SH-SY5Y (cell line): ENCODE results near the gene PARD3.

Source experiments
- GATA2 ChIP-seq: IDR thresholded peaks from 2 replicates; pipeline ENCODE4 v1.6.1; 2011; ENCODE audit warnings: mild to moderate bottlenecking, low read depth, low read length
- GATA3 ChIP-seq: IDR thresholded peaks from 2 replicates; pipeline ENCODE4 v1.6.1; 2011; ENCODE audit warnings: low read depth, mild to moderate bottlenecking, low read length, moderate library complexity

PARD3 gene

GRCh38 chr10:34433241-34434076, 381.6 kb downstream of the PARD3 start:
- TF ChIP-seq GATA2, result no peak
- TF ChIP-seq GATA3, result no peak

GRCh38 chr10:34432589-34432988, 382.5 kb downstream of the PARD3 start:
- TF ChIP-seq GATA3, result no peak

GRCh38 chr10:34430685-34431084, 384.4 kb downstream of the PARD3 start:
- TF ChIP-seq GATA2, result no peak
- TF ChIP-seq GATA3, result no peak

GRCh38 chr10:34428501-34428900, 386.6 kb downstream of the PARD3 start:
- TF ChIP-seq GATA3 (no peak), GATA2 (no peak)

- TF ChIP-seq GATA3, result no peak
Observed at GRCh38 chr10:34427911-34428216, 387.2 kb downstream of the PARD3 start.

DNA sequence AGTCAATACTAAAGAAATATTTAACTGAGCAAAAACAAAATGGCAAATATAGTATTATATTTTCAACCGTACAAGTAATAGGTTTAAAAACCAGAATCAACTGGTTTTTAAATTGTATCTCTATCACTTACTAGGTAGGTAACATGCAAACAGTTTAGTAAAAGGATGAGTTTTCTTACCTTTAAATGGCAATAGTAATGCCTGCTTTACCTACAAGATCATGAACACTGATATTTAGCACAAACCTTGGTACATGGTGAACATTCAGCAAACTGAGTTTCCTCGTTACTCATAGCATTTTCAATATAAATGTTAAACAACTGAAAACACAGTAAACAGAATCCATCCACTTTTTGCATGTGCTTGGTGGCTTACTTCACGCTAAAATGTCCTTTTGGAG, 389.1 kb downstream of the PARD3 start:
- TF ChIP-seq GATA2, result no peak
- TF ChIP-seq GATA3, result no peak

DNA sequence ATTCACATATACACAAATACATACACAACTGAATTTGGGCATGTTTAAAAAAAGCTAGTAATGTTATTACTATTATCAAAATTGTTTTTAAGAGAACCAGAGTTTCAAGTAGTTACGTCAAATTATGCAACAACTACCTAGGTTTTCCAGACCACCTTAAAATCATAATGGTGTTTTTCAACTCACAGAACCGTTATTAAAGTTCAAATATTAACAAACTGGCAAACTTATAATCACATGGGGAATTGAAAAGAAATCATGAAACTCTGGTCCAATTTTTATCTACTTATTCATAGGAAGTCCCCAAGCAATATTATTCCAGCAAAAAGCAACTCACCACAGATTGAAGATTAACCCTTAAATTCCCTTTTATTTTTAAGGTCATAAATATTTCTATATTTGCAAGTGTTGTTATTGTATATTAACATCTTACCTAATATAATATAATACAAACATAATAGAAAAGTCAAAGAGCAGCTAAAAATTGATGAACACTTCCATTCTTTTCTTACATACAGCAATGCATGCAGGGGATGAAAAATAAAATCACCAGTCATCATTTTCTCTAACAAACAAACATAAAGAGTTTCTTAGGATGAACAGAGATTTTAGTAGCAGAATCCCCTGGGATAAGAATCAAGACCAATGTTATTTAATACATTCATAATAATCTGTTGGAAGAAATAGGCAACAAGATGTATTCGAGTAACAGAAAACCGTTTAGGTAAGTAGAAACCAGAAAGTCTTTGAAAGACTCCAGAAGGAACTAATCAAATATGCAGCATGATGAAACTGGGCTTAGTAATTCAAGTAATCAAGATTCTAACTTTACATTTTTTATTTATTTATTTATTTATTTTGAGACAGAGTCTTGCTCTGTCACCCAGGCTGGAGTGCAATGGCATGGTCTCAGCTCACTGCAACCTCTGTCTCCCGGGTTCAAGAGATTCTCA, 391.1 kb downstream of the PARD3 start:
- TF ChIP-seq GATA2 (no peak), GATA3 (no peak)

- TF ChIP-seq GATA2 (no peak), GATA3 (no peak)
Observed at GRCh38 chr10:34420795-34421194, 394.3 kb downstream of the PARD3 start.

DNA sequence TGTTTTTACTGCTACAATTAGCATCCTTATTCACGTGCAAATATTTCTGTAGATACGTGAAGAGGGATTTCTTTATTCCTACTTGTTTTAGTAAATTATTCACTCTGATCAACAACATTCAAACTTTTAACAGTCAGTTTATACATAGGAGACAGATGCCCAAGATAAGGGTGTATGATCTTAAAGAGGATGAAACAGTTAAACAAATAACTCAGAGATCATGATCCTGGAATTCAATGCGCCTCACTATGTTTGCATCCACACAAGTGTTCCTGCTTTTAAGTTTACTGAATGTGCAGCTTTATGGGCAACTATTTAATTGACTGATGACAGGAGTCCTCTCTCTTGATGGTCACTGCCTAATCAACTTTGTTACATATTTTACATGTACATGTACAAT, 394.8 kb downstream of the PARD3 start:
- TF ChIP-seq GATA3 (no peak), GATA2 (no peak)

GRCh38 chr10:34415039-34415438, 400.1 kb downstream of the PARD3 start:
- TF ChIP-seq GATA3, result no peak
- TF ChIP-seq GATA2, result no peak

DNA sequence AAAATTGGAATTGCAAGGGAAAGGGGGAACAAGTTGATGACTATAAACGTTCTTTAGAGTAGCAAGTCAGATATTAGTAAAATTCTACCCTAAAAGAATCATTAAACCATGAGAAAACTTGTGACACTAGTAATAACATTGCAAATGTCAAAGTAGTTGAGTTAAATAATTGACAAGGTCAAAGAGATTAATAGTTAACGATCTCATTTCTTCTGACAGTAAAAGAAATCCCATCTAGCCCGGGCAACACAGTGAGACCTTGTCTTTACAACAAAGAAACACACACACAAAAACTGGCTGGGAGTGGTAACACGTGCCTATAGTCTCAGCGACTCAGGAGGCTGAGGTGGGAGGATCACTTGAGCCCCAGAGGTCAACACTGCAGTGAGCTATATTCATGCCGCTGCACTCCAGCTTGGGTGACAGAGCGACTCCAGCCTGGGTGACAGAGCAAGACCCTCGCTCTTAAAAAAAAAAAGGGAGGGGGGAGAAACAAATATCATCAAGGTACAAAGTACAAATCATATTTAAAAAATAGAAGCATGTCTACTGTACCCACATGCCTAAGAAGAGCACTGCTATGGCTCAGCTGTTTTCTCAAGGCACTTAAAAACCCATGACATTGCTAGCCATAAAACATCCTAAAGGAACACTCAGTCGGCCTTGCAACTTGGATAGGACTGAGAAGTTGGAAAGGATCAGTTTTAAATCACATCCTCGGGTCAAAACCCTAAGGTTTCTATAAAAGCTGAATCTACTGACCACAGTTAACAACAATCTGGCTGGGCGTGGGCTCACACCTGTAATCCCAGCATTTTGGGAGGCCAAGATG, 401.1 kb downstream of the PARD3 start:
- TF ChIP-seq GATA3, result no peak
- TF ChIP-seq GATA2, result no peak

DNA sequence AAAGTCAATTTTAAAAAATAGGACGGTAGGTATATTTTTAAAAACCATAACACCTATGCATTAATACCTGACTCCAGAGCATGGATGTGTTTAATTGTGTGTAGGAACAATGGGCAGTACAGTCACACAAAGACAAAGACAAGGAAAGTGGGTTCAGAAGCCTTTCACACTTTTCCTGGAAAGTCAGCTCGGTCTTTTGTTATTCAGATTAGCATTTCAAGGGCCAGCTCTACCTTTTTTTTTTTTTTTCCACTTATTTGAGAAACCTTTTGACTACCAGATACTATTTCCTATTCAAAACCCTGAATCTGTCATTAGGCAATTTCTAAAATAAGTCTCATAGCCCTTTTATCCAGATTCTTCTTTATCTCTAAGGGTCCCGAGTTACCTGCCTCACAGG, 401.9 kb downstream of the PARD3 start:
- TF ChIP-seq GATA2, result no peak
- TF ChIP-seq GATA3, result no peak

- TF ChIP-seq GATA3 (no peak), GATA2 (no peak)
Observed at GRCh38 chr10:34408956-34409355, 406.1 kb downstream of the PARD3 start.

GRCh38 chr10:34408381-34408780, 406.7 kb downstream of the PARD3 start:
- TF ChIP-seq GATA3, result no peak
- TF ChIP-seq GATA2, result no peak
